Naive thymus-derived CD8-positive, alpha-beta T cell (primary cell): ENCODE data around the gene PRSS22. TPM values are rescaled to one million over a fixed set of nuclear protein-coding genes. Genes with fewer than 3 reads are reported as not detected.

Source experiments
- ATAC-seq, 2 donors: fragments of 150-1000 bp; cut with Tn5 transposase in 1 of 2; sonication (Bioruptor Pico), chemical (Tn5 transposase) in 1 of 2; 1 replicate in 1 of 2; 2 replicates in 1 of 2; pipeline ENCODE4 v1.10.0; 2021; ENCODE audit warnings: mild to moderate bottlenecking in 2 of 2, moderate library complexity in 2 of 2
- POLR2A ChIA-PET: fragments of 350-600 bp; sonication (Branson Sonifier 250); formaldehyde crosslinking; loops from one replicate; lab custom pipeline; 2021; ENCODE audit warnings: antibody characterized with exemption; lab: Charles Lee
- DNase-seq, 10 donors: peaks; one replicate each; pipeline versions ENCODE4 v3.0.0 to v3.0.0-alpha.2; 2020 to 2022
- H3K27ac Mint-ChIP-seq, 10 donors: one replicate each; pipeline ENCODE4 v1.8.0; 2020 to 2022; ENCODE audit warnings: mild to moderate bottlenecking in 10 of 10, mixed read lengths in 10 of 10, moderate library complexity in 4 of 10, inconsistent platforms in 1 of 10
- H3K27me3 Mint-ChIP-seq, 5 donors: one replicate each; pipeline ENCODE4 v1.8.0; 2021 to 2022; ENCODE audit warnings: mixed read lengths in 5 of 5
- H3K36me3 Mint-ChIP-seq, 3 donors: one replicate each; pipeline ENCODE4 v1.8.0; 2020 to 2022; ENCODE audit warnings: mixed read lengths in 3 of 3, mild to moderate bottlenecking in 2 of 3, inconsistent platforms in 1 of 3
- H3K4me1 Mint-ChIP-seq, 4 donors: one replicate each; pipeline ENCODE4 v1.8.0; 2021 to 2022; ENCODE audit warnings: mixed read lengths in 4 of 4
- H3K4me3 Mint-ChIP-seq, 10 donors: one replicate each; pipeline ENCODE4 v1.8.0; 2020 to 2022; ENCODE audit warnings: mild to moderate bottlenecking in 10 of 10, mixed read lengths in 10 of 10, moderate library complexity in 6 of 10, inconsistent platforms in 1 of 10
- H3K9me3 Mint-ChIP-seq, 9 donors: one replicate each; pipeline ENCODE4 v1.8.0; 2020 to 2022; ENCODE audit warnings: mixed read lengths in 9 of 9, mild to moderate bottlenecking in 3 of 9, inconsistent platforms in 1 of 9, moderate library complexity in 1 of 9
- polyA plus RNA-seq, 3 donors: library from polyadenylated mRNA; unstranded; fragments of 300-500 nt; fragmentation: Illumina TruSeq; gene quantifications; one replicate each; pipeline ENCODE4 v1.2.3, GENCODE V29; 2021
- total RNA-seq, 8 experiments: library from RNA in 2 of 8; stranded (reverse) in 2 of 8; gene quantifications; one replicate each; pipeline ENCODE4 v1.2.3 and lab custom pipeline; 2021 to 2026

PRSS22 gene
- total and polyA plus RNA-seq, 5 experiments from 2014 or later: not detected

GRCh38 chr16:2813771-2814221, 44.2 kb downstream of the PRSS22 start:
- no peak overlapping the region for H3K4me3 Mint-ChIP-seq
- POLR2A ChIA-PET: no interaction called here
- H3K4me1 Mint-ChIP-seq: peaks cover 0 to 2% (median 0%) of the 10 kb centered on the region in 4 donors
- peaks cover 0 to 2% (median 0%) of the 10 kb centered on the region in 3 donors for H3K36me3 Mint-ChIP-seq
- no peak for ATAC-seq
- no peak overlapping the region for H3K27ac Mint-ChIP-seq
- H3K27me3 Mint-ChIP-seq: peaks cover 0 to 12% (median 7%) of the 10 kb centered on the region in 5 donors
- H3K9me3 Mint-ChIP-seq: peaks cover 0 to 7% (median 0%) of the 10 kb centered on the region in 9 donors
- no peak for DNase-seq

- DNase-seq: no peak
- Mint-ChIP-seq H3K27me3 (peaks cover 0 to 22% (median 19%) of the 10 kb centered on the region in 5 donors), H3K4me3 (no peak overlapping the region), H3K36me3 (peaks cover 0 to 2% (median 0%) of the 10 kb centered on the region in 3 donors), H3K9me3 (peaks cover 0 to 11% (median 2%) of the 10 kb centered on the region in 9 donors), H3K4me1 (no peaks in the 10 kb centered on the region), H3K27ac (no peak overlapping the region)
- POLR2A ChIA-PET: no interaction called here
- no peak for ATAC-seq
These were observed 46.1 kb downstream of the PRSS22 start for GRCh38 chr16:2811703-2812471.

DNA sequence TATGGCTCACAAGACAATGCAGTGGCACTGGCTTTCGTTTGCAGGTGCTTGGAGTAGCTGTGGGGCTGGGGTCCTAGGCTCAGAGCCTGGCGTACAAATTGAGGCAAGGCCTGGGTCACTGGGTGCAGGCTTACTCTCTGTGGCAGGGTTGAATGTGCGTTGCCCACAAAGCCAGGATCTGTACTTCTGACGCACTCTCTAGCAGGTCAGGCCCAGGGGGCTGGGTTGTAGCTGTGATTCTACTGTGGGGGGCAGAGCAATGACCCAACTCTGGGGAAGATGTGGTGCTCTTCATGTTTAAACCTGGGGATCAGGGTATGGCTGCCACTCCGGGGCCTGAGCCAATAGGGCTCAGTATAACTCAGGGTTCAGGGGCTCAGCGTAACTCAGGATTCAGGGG, 47.3 kb downstream of the PRSS22 start:
- ATAC-seq (no peak), DNase-seq (no peak)
- no peaks in the 10 kb centered on the region for H3K4me1 Mint-ChIP-seq
- no peak overlapping the region for H3K27ac Mint-ChIP-seq
- no peak overlapping the region for H3K4me3 Mint-ChIP-seq
- H3K36me3 Mint-ChIP-seq: peaks cover 0 to 2% (median 0%) of the 10 kb centered on the region in 3 donors
- H3K9me3 Mint-ChIP-seq: peaks cover 0 to 11% (median 2%) of the 10 kb centered on the region in 9 donors
- POLR2A ChIA-PET: no interaction called here
- peaks cover 0 to 29% (median 23%) of the 10 kb centered on the region in 5 donors for H3K27me3 Mint-ChIP-seq

- POLR2A ChIA-PET: no interaction called here
- Mint-ChIP-seq H3K27me3 (peaks cover 4 to 29% (median 23%) of the 10 kb centered on the region in 5 donors), H3K4me1 (no peaks in the 10 kb centered on the region), H3K36me3 (peaks cover 0 to 2% (median 2%) of the 10 kb centered on the region in 3 donors), H3K9me3 (peaks cover 0 to 13% (median 6%) of the 10 kb centered on the region in 9 donors), H3K4me3 (no peak overlapping the region), H3K27ac (no peak overlapping the region)
- no peak for DNase-seq
- no peak for ATAC-seq
These were observed 48.7 kb downstream of the PRSS22 start for GRCh38 chr16:2809149-2809760.

- no peak overlapping the region for H3K4me3 Mint-ChIP-seq
- H3K27ac Mint-ChIP-seq: no peak overlapping the region
- H3K4me1 Mint-ChIP-seq: no peaks in the 10 kb centered on the region
- DNase-seq (no peak), ATAC-seq (no peak)
- H3K36me3 Mint-ChIP-seq: peaks cover 2 to 10% (median 3%) of the 10 kb centered on the region in 3 donors
- peaks cover 4 to 31% (median 23%) of the 10 kb centered on the region in 5 donors for H3K27me3 Mint-ChIP-seq
- POLR2A ChIA-PET: no interaction called here
- peaks cover 0 to 24% (median 14%) of the 10 kb centered on the region in 9 donors for H3K9me3 Mint-ChIP-seq
These were observed 49.8 kb downstream of the PRSS22 start for GRCh38 chr16:2808181-2808580.

DNA sequence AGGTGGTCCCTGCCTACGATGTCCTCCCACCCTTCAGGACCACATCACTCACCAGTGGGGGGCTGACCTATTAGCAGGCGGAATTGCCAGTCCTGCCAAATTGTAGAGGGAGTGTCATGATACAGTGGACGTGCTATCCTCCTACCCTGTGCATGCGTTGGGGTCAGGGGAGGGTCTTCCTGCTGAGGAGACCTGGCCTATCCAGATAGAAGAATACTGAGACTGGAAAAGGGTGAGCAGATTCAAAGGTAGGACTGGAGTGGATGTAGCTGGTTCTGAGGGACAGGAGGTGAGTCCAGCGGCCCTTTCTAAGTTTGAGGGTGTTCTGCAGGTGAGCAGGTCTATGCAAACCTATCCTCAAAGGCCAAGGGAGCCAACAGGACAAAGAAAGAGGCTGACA, 51.7 kb downstream of the PRSS22 start:
- Mint-ChIP-seq H3K36me3 (peaks cover 2 to 13% (median 3%) of the 10 kb centered on the region in 3 donors), H3K27ac (no peak overlapping the region), H3K27me3 (peaks cover 4 to 31% (median 16%) of the 10 kb centered on the region in 5 donors), H3K4me1 (no peaks in the 10 kb centered on the region), H3K9me3 (peaks cover 0 to 29% (median 14%) of the 10 kb centered on the region in 9 donors), H3K4me3 (no peak overlapping the region)
- no peak for ATAC-seq
- POLR2A ChIA-PET: no interaction called here
- no peak for DNase-seq

DNA sequence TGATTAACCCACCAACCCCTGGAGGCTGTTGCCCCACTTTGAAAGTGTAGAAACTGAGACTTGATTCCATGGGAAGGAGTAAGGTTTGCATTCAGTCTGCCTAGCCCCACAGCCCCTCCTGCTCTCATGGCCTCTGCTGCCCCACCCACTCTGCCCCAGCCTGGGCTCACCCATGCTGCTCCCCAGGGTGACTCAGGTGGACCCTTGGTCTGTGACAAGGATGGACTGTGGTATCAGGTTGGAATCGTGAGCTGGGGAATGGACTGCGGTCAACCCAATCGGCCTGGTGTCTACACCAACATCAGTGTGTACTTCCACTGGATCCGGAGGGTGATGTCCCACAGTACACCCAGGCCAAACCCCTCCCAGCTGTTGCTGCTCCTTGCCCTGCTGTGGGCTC, 53.2 kb downstream of the PRSS22 start:
- H3K27ac Mint-ChIP-seq: no peak overlapping the region
- no peaks in the 10 kb centered on the region for H3K4me1 Mint-ChIP-seq
- H3K4me3 Mint-ChIP-seq: no peak overlapping the region
- no peak for ATAC-seq
- peaks cover 0 to 29% (median 14%) of the 10 kb centered on the region in 9 donors for H3K9me3 Mint-ChIP-seq
- POLR2A ChIA-PET: no interaction called here
- H3K27me3 Mint-ChIP-seq: peaks cover 4 to 29% (median 11%) of the 10 kb centered on the region in 5 donors
- DNase-seq: no peak
- peaks cover 2 to 13% (median 3%) of the 10 kb centered on the region in 3 donors for H3K36me3 Mint-ChIP-seq

DNA sequence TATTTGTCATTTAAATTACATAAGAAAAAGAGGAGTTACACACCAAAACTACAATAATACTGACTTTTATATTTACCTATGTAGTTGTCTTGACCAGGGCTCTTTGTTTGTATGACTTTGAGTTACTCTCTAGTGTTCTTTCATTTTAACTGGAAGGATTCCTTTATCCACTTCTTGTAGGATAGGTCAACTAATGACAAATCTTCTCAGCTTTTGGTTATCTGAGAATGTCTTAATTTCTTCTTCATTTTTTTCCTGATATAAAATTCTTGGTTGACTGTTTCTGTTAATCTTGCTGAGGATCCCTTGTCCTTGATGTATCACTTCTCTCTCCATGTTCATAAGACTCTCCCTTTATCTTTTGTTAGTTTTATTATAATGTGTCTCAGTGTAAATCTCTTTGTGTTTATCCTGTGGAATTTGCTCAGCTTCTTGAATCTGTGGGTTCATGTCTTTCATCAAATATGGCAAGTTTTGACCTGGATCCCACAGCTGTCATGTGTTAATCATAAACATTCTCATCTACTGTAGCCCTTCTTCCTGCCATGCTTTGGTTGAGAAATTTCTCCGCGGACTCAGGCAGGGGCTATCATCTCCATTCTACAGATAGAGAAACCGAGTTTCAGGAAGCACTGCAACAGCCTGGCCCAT, 54.3 kb downstream of the PRSS22 start:
- POLR2A ChIA-PET: interaction anchor here (0.7 kb wide), 1 partner anchor 25 kb away, joined by 3 read pairs; no protein-coding TSS in a partner anchor
- ATAC-seq: no peak
- H3K27me3 Mint-ChIP-seq: peaks cover 3 to 20% (median 11%) of the 10 kb centered on the region in 5 donors
- DNase-seq: no peak
- H3K36me3 Mint-ChIP-seq: peaks cover 0 to 13% (median 3%) of the 10 kb centered on the region in 3 donors
- peaks cover 0 to 22% (median 14%) of the 10 kb centered on the region in 9 donors for H3K9me3 Mint-ChIP-seq
- no peak overlapping the region for H3K4me3 Mint-ChIP-seq
- H3K27ac Mint-ChIP-seq: no peak overlapping the region
- H3K4me1 Mint-ChIP-seq: no peaks in the 10 kb centered on the region

Other genes starting within 250 kb of the PRSS22 start
- 10 to 100 TPM; 24.3 to 25.5 TPM for gene KCTD5, start 175.6 kb downstream of the PRSS22 start, total RNA-seq
- 10 to 100 TPM; 10.8 to 18.4 (median 12.9) TPM for gene KCTD5, start 175.6 kb downstream of the PRSS22 start, polyA plus RNA-seq
- 1 to 10 TPM in 1 of 2 experiments, under 1 TPM in 1; 0.81 to 1.2 TPM for gene PRSS27, start 137.9 kb downstream of the PRSS22 start, total RNA-seq
- gene PRSS27, start 137.9 kb downstream of the PRSS22 start, polyA plus RNA-seq: under 1 TPM in 1 of 3 donors, not detected in 2; 0.06 TPM
- gene SRRM2, start 105.5 kb downstream of the PRSS22 start, total RNA-seq: 100 to 1,000 TPM; 927 to 965 TPM
- gene SRRM2, start 105.5 kb downstream of the PRSS22 start, polyA plus RNA-seq: 100 to 1,000 TPM in 1 of 3 donors, 10 to 100 TPM in 2; 25.5 to 110 (median 62.4) TPM
- gene ELOB, start 80.9 kb downstream of the PRSS22 start, total RNA-seq: 100 to 1,000 TPM; 121 to 137 TPM
- gene ELOB, start 80.9 kb downstream of the PRSS22 start, polyA plus RNA-seq: 100 to 1,000 TPM; 230 to 301 (median 288) TPM
- gene PRSS33, start 70.6 kb downstream of the PRSS22 start, total RNA-seq: not detected
- gene PRSS33, start 70.6 kb downstream of the PRSS22 start, polyA plus RNA-seq: under 1 TPM in 1 of 3 donors, not detected in 2; 0.99 TPM
- not detected for gene PRSS41, start 59.7 kb downstream of the PRSS22 start, total RNA-seq
- not detected for gene PRSS41, start 59.7 kb downstream of the PRSS22 start, polyA plus RNA-seq
- gene PRSS21, start 40.9 kb downstream of the PRSS22 start, total RNA-seq: 1 to 10 TPM; 2.0 to 2.9 TPM
- gene PRSS21, start 40.9 kb downstream of the PRSS22 start, polyA plus RNA-seq: 10 to 100 TPM in 1 of 3 donors, 1 to 10 TPM in 2; 1.5 to 14.7 (median 3.2) TPM
- not detected for gene ZG16B, start 27.9 kb downstream of the PRSS22 start, total RNA-seq
- gene ZG16B, start 27.9 kb downstream of the PRSS22 start, polyA plus RNA-seq: not detected
- 10 to 100 TPM; 22.2 to 26.0 TPM for gene FLYWCH2, start 25.0 kb upstream of the PRSS22 start, total RNA-seq
- 10 to 100 TPM; 18.0 to 28.8 (median 26.5) TPM for gene FLYWCH2, start 25.0 kb upstream of the PRSS22 start, polyA plus RNA-seq
- 100 to 1,000 TPM; 109 to 113 TPM for gene FLYWCH1, start 53.8 kb upstream of the PRSS22 start, total RNA-seq
- gene FLYWCH1, start 53.8 kb upstream of the PRSS22 start, polyA plus RNA-seq: 10 to 100 TPM in 2 of 3 donors, 1 to 10 TPM in 1; 5.9 to 18.4 (median 13.5) TPM
- not detected for gene KREMEN2, start 106.1 kb upstream of the PRSS22 start, total RNA-seq
- not detected for gene KREMEN2, start 106.1 kb upstream of the PRSS22 start, polyA plus RNA-seq
- gene PAQR4, start 111.2 kb upstream of the PRSS22 start, total RNA-seq: under 1 TPM; 0.27 to 0.60 TPM
- gene PAQR4, start 111.2 kb upstream of the PRSS22 start, polyA plus RNA-seq: under 1 TPM in 2 of 3 donors, not detected in 1; 0.28 to 0.79 TPM
- gene PKMYT1, start 122.3 kb upstream of the PRSS22 start, total RNA-seq: not detected
- gene PKMYT1, start 122.3 kb upstream of the PRSS22 start, polyA plus RNA-seq: under 1 TPM in 1 of 3 donors, not detected in 2; 0.37 TPM
- gene CLDN9, start 154.8 kb upstream of the PRSS22 start, total RNA-seq: not detected
- not detected for gene CLDN9, start 154.8 kb upstream of the PRSS22 start, polyA plus RNA-seq
- gene CLDN6, start 160.0 kb upstream of the PRSS22 start, total RNA-seq: not detected
- not detected for gene CLDN6, start 160.0 kb upstream of the PRSS22 start, polyA plus RNA-seq
- under 1 TPM in 1 of 2 experiments, not detected in 1; 0.57 TPM for gene TNFRSF12A, start 162.2 kb upstream of the PRSS22 start, total RNA-seq
- gene TNFRSF12A, start 162.2 kb upstream of the PRSS22 start, polyA plus RNA-seq: under 1 TPM in 1 of 3 donors, not detected in 2; 0.33 TPM
- 10 to 100 TPM; 14.0 to 15.1 TPM for gene HCFC1R1, start 165.8 kb upstream of the PRSS22 start, total RNA-seq
- 10 to 100 TPM; 13.1 to 16.5 (median 16.5) TPM for gene HCFC1R1, start 165.8 kb upstream of the PRSS22 start, polyA plus RNA-seq
- 10 to 100 TPM; 24.2 to 24.9 TPM for gene THOC6, start 165.9 kb upstream of the PRSS22 start, total RNA-seq
- 10 to 100 TPM; 45.2 to 59.0 (median 58.8) TPM for gene THOC6, start 165.9 kb upstream of the PRSS22 start, polyA plus RNA-seq
- gene BICDL2, start 178.8 kb upstream of the PRSS22 start, total RNA-seq: not detected
- gene BICDL2, start 178.8 kb upstream of the PRSS22 start, polyA plus RNA-seq: not detected
- gene MMP25, start 188.4 kb upstream of the PRSS22 start, total RNA-seq: under 1 TPM; 0.38 to 0.60 TPM
- under 1 TPM; 0.36 to 0.94 (median 0.60) TPM for gene MMP25, start 188.4 kb upstream of the PRSS22 start, polyA plus RNA-seq
- 100 to 1,000 TPM; 363 to 375 TPM for gene IL32, start 207.5 kb upstream of the PRSS22 start, total RNA-seq
- 1,000 to 10,000 TPM; 1,686 to 2,118 (median 1,952) TPM for gene IL32, start 207.5 kb upstream of the PRSS22 start, polyA plus RNA-seq
- gene ZSCAN10, start 241.1 kb upstream of the PRSS22 start, total RNA-seq: under 1 TPM in 1 of 2 experiments, not detected in 1; 0.26 TPM
- gene ZSCAN10, start 241.1 kb upstream of the PRSS22 start, polyA plus RNA-seq: not detected